H1 (cell line): ENCODE results near the gene SDSL.

Experiments
- ATF3 ChIP-seq: IDR thresholded peaks from 2 replicates; pipeline ENCODE4 v1.6.1; 2011; ENCODE audit warnings: low read depth, mild to moderate bottlenecking, low read length; ENCODE audit not compliant: insufficient read depth
- BACH1 ChIP-seq: IDR thresholded peaks from 2 replicates; pipeline ENCODE4 v1.6.1; 2012; ENCODE audit warnings: low read length, improper control_type of control experiment
- CTCF ChIP-seq, 3 experiments: IDR thresholded peaks; 1 replicate in 2 of 3; 2 replicates in 1 of 3; pipeline versions ENCODE4 v1.5.1 to v1.6.1; 2011; ENCODE audit warnings: low read length in 3 of 3, mild to moderate bottlenecking in 3 of 3, inconsistent platforms in 2 of 3, low read depth in 1 of 3, moderate library complexity in 1 of 3; ENCODE audit not compliant: insufficient read depth in 1 of 3; ENCODE audit errors: control extremely low read depth in 1 of 3
- MAX ChIP-seq: IDR thresholded peaks from 2 replicates; pipeline ENCODE4 v1.6.1; 2012; ENCODE audit warnings: inconsistent platforms
- POLR2A ChIP-seq, 2 experiments: IDR thresholded peaks; 1 replicate in 1 of 2; 2 replicates in 1 of 2; pipeline ENCODE4 v1.6.1; 2011; ENCODE audit warnings: low read depth in 2 of 2, low read length in 2 of 2, mild to moderate bottlenecking in 2 of 2; ENCODE audit errors: control extremely low read depth in 1 of 2
- POLR2AphosphoS5 ChIP-seq: IDR thresholded peaks from 2 replicates; pipeline ENCODE4 v1.6.1; 2011; ENCODE audit warnings: low read depth, low read length
- SUZ12 ChIP-seq: fragments of 200-600 bp; sonication (generic); IDR thresholded peaks from 2 replicates; pipeline ENCODE4 v1.6.1; 2012; ENCODE audit warnings: mild to moderate bottlenecking, inconsistent platforms, low read length, moderate library complexity, mixed read lengths
- YY1 ChIP-seq: IDR thresholded peaks from 2 replicates; pipeline ENCODE4 v1.6.1; 2011; ENCODE audit warnings: low read depth, mild to moderate bottlenecking, low read length

GRCh38 chr12:113436586-113436985 lies 14.4 kb downstream of the SDSL start:
- TF ChIP-seq BACH1, result no peak
- no peak for TF ChIP-seq MAX
- no peak for TF ChIP-seq CTCF (IDR thresholded peaks at IDR 0.05; ENCODE audit: control extremely low read depth in 1 of 3, insufficient read depth in 1 of 3, low read depth in 1 of 3, low read length in 3 of 3)
- TF ChIP-seq POLR2A (IDR thresholded peaks at IDR 0.05; ENCODE audit: control extremely low read depth in 1 of 2, low read depth in 2 of 2, low read length in 2 of 2), result no peak
- no peak for TF ChIP-seq SUZ12
- no peak for TF ChIP-seq ATF3
- no peak for TF ChIP-seq POLR2AphosphoS5
- TF ChIP-seq YY1, result no peak
